Mucosa of descending colon (tissue), 3 donors: ENCODE measurements around the gene LAMTOR2. TPM values are rescaled to one million over a fixed set of nuclear protein-coding genes. Genes with fewer than 3 reads are reported as not detected.

Source experiments
- ATAC-seq: fragments of 200-7000 bp; cut with Tn5 transposase; one replicate; pipeline ENCODE4 v1.9.1; 2020; ENCODE audit warnings: mild to moderate bottlenecking, moderate library complexity
- DNase-seq, 3 donors: peaks; one replicate each; pipeline ENCODE4 v3.0.0-alpha.2; 2020
- H3K36me3 ChIP-seq: fragments of 200-600 bp; one replicate; pipeline ENCODE4 v1.8.0; 2021; ENCODE audit warnings: low read depth, mild to moderate bottlenecking
- H3K4me1 ChIP-seq: fragments of 200-600 bp; one replicate; pipeline ENCODE4 v1.8.0; 2021; ENCODE audit warnings: low read depth, mild to moderate bottlenecking
- H3K4me3 ChIP-seq: fragments of 200-600 bp; one replicate; pipeline ENCODE4 v1.8.0; 2021; ENCODE audit warnings: mild to moderate bottlenecking
- H3K9me3 ChIP-seq: fragments of 200-600 bp; one replicate; pipeline ENCODE4 v1.8.0; 2021; ENCODE audit warnings: mild to moderate bottlenecking
- intact Hi-C, 2 donors: fragments of 100-400 bp; cut with DNase I in 1 of 2; cut with micrococcal nuclease in 1 of 2; formaldehyde crosslinking; loops; one replicate each; pipeline versions ENCODE4 v1.11.0 to v1.11.1; 2022; cut with DNase I, micrococcal nuclease
- total RNA-seq, 3 donors: library from RNA; stranded (reverse); fragmentation: NEBNext Ultra II Directional in 2 of 3; extraction: Animal tissue kit (Norgen Biotek cat#: 25700) in 2 of 3; gene quantifications; one replicate each; pipeline versions ENCODE4 v1.2.1 to v1.2.4, GENCODE V29; 2021 to 2023
- TF ChIP-seq, protein P1 (sequence below): fragments of 200-600 bp; IDR thresholded peaks from one replicate; pipeline ENCODE4 v1.8.0; 2022; ENCODE audit warnings: antibody characterized with exemption, mild to moderate bottlenecking
- donor health status: DM: no; HTN: no; CAD: no; lungs with moderate emphysema.
- donor health status: DM: no; HTN: no; CAD: no.
- donor health status: DM: no; HTN: yes; CAD: no.

Gene LAMTOR2
- total RNA-seq, 3 donors from 2014 or later, result 49.8 to 73.4 (median 60.7) TPM

GRCh38 chr1:156060937-156061636 is 6.5 kb downstream of the LAMTOR2 start, which contains the start of gene RAB25:
Gene RAB25 (plus strand): TSS chr1:156061160. CDS start chr1:156061401, 241 bp downstream.
- intact Hi-C loops, result no loop called here
- ATAC-seq (peak; percentile 92), DNase-seq (peak; percentile 86 to 91 (median 87))
- Histone ChIP-seq H3K4me3 (peak within 1 kb of the TSS; percentile 18), H3K36me3 (no peaks in the 10 kb centered on the region), H3K9me3 (no peaks in the 10 kb centered on the region), H3K4me1 (peaks cover 3% of the 10 kb centered on the region)
- TF ChIP-seq, protein P1, sequence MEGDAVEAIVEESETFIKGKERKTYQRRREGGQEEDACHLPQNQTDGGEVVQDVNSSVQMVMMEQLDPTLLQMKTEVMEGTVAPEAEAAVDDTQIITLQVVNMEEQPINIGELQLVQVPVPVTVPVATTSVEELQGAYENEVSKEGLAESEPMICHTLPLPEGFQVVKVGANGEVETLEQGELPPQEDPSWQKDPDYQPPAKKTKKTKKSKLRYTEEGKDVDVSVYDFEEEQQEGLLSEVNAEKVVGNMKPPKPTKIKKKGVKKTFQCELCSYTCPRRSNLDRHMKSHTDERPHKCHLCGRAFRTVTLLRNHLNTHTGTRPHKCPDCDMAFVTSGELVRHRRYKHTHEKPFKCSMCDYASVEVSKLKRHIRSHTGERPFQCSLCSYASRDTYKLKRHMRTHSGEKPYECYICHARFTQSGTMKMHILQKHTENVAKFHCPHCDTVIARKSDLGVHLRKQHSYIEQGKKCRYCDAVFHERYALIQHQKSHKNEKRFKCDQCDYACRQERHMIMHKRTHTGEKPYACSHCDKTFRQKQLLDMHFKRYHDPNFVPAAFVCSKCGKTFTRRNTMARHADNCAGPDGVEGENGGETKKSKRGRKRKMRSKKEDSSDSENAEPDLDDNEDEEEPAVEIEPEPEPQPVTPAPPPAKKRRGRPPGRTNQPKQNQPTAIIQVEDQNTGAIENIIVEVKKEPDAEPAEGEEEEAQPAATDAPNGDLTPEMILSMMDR, result no peak

DNA sequence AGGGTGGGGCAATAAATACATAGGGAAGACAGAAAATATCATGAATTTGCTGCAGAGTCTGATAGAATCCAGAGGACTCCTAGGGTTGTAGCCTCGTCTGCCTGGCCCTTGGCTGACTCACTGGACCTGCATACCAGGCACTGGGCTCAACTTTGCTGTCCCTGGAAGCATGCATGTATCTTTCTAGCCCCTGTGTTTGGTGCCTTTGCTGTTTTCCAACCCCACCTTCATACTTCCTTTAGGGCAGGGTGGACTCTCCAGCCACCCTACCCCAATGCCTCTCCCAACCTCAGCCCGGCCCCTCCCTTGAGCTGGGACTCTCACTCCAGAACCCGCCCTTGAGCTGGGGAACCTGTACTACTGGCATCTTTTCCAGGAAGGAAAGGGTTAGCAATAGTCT is 7.6 kb downstream of the LAMTOR2 start:
- intact Hi-C loops, result no loop called here

GRCh38 chr1:156063997-156064285 is 9.4 kb downstream of the LAMTOR2 start:
- H3K4me3 ChIP-seq, result no peak overlapping the region
- DNase-seq, result no peak
- TF ChIP-seq, protein P1, result no peak
- no peaks in the 10 kb centered on the region for H3K9me3 ChIP-seq
- peaks cover 3% of the 10 kb centered on the region for H3K4me1 ChIP-seq
- ATAC-seq, result no peak
- intact Hi-C loops, result no loop called here
- H3K36me3 ChIP-seq, result no peaks in the 10 kb centered on the region

More for the DNA sequence above, 7.6 kb downstream of the LAMTOR2 start:
- peaks cover 3% of the 10 kb centered on the region for H3K4me1 ChIP-seq
- TF ChIP-seq, protein P1, result no peak
- no peaks in the 10 kb centered on the region for H3K9me3 ChIP-seq
- peak; percentile 68 for ATAC-seq
- H3K36me3 ChIP-seq, result no peaks in the 10 kb centered on the region
- H3K4me3 ChIP-seq, result no peak overlapping the region
- DNase-seq, result peak; percentile 62 to 74 (median 72)

DNA sequence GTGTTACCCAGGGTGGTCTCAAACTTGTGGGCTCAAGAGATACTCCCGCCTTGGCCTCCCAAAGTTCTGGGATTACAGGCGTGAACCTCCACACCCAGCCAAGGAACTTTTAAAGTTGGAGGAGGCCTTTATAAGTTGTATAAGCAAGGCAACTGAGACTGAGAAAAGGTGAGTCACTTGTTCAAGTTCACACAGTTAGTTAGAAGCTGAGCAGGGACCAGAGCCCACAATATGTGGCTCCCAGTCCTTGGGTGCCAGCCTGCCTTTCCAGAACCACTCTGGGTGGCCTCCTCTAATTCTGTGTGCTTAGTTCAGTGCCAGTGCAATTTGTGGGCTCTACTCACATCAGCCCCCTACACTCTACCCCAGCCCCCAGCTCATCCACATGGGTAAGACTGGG is 10.0 kb downstream of the LAMTOR2 start:
- ATAC-seq, result no peak

GRCh38 chr1:156065212-156065611 is 10.6 kb downstream of the LAMTOR2 start:
- TF ChIP-seq, protein P1, result no peak
- ATAC-seq (no peak), DNase-seq (no peak)
- intact Hi-C loops, result no loop called here
- Histone ChIP-seq H3K36me3 (no peaks in the 10 kb centered on the region), H3K9me3 (no peaks in the 10 kb centered on the region), H3K4me3 (no peak overlapping the region), H3K4me1 (peaks cover 1% of the 10 kb centered on the region)

More for the DNA sequence above, 10.0 kb downstream of the LAMTOR2 start:
- intact Hi-C loops, result no loop called here
- no peaks in the 10 kb centered on the region for H3K9me3 ChIP-seq
- TF ChIP-seq, protein P1, result no peak
- DNase-seq, result no peak
- H3K4me3 ChIP-seq, result no peak overlapping the region
- H3K4me1 ChIP-seq, result peaks cover 3% of the 10 kb centered on the region
- H3K36me3 ChIP-seq, result no peaks in the 10 kb centered on the region
